DMS 273 (cell line): ENCODE measurements around the gene UNC13D.
"Not testable (repeated sequence)": the region's sequence is repeated elsewhere in the genome, so short reads cannot be mapped to it uniquely, and the experiment has no call there.

Source experiments
- DNase-seq: peaks from one replicate; lab custom pipeline; 2025; ENCODE audit not compliant: unreplicated experiment; lab: John Stamatoyannopoulos, UW

Gene UNC13D

GRCh38 chr17:75822119-75822799 is 21.9 kb downstream of the UNC13D start:
- DNase-seq = peak; percentile 43

- DNase-seq = no peak
Observed at GRCh38 chr17:75821552-75821951, 22.7 kb downstream of the UNC13D start.

- no peak for DNase-seq
Observed at GRCh38 chr17:75820094-75821080, 23.8 kb downstream of the UNC13D start.

DNA sequence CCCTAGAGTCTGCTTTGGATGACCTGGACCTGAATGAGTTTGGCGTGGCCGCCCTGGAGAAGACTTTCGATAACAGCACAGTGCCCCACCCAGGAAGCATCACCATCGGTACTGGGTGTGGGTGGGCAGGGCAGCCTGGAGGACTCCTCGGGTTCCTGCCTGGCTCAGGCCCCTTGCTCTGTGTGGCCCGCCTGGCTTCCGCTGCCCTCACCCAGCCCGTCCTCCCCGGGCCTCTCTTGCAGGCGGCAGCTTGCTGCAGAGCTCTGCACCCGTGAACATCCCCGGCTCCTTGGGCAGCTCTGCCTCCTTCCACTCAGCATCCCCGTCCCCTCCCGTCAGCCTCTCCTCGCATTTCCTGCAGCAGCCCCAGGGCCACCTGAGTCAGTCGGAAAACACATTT is 24.5 kb downstream of the UNC13D start:
- DNase-seq = no peak

GRCh38 chr17:75819116-75819515 is 25.1 kb downstream of the UNC13D start:
- DNase-seq = no peak

- no peak for DNase-seq
Observed at GRCh38 chr17:75818326-75818885, 25.8 kb downstream of the UNC13D start.

GRCh38 chr17:75817571-75817970 is 26.6 kb downstream of the UNC13D start:
- no peak for DNase-seq

GRCh38 chr17:75816693-75817092 is 27.5 kb downstream of the UNC13D start:
- DNase-seq = no peak

- DNase-seq = no peak
Observed at GRCh38 chr17:75815399-75815798, 28.8 kb downstream of the UNC13D start.

- no peak for DNase-seq
Observed at GRCh38 chr17:75814900-75815373, 29.3 kb downstream of the UNC13D start.

DNA sequence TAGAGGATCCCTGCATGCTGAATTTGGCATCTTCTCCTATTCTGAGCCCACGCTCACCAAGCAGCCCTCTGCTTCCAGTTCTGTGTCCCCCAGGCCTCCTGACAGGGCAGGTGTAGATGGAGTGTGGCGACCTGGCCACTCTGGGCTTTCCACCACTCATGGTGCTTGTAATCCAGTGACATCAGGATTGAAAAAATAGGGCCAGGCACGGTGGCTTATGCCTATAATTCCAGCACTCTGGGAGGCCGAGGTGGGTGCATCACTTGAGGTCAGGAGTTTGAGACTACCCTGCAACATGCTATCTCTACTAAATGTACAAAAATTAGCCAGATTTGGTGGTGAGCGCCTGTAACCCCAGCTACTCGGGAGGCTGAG is 30.2 kb downstream of the UNC13D start:
- DNase-seq = no peak

- no peak for DNase-seq
Observed at GRCh38 chr17:75813081-75814020, 30.9 kb downstream of the UNC13D start.

GRCh38 chr17:75812096-75813013 is 31.8 kb downstream of the UNC13D start:
- DNase-seq = no peak

DNA sequence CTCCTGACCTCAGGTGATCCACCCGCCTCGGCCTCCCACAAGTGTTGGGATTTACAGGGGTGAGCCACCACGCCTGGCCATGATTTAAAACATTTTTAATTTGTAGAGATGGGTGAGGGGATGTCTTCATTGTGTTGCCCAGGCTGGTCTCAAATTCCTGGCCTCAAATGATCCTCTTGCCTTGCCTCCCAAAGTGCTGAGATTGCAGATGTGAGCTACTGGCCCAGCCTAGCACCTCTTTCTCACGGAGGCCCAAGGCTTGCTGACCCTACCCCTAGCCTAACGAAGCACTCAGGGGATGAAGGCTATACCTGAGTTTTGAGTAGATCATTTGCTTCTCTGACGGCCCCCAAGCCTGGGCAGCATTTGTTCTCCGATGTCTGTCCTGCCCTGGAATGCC is 33.0 kb downstream of the UNC13D start:
- DNase-seq = no peak

GRCh38 chr17:75810756-75811155 is 33.4 kb downstream of the UNC13D start:
- not testable (repeated sequence) for DNase-seq

- DNase-seq = no peak
Observed at GRCh38 chr17:75810216-75810615, 34.0 kb downstream of the UNC13D start.

GRCh38 chr17:75809631-75810111 is 34.5 kb downstream of the UNC13D start:
- no peak for DNase-seq

GRCh38 chr17:75808905-75809621 is 35.1 kb downstream of the UNC13D start:
- peak; percentile 47 for DNase-seq

DNA sequence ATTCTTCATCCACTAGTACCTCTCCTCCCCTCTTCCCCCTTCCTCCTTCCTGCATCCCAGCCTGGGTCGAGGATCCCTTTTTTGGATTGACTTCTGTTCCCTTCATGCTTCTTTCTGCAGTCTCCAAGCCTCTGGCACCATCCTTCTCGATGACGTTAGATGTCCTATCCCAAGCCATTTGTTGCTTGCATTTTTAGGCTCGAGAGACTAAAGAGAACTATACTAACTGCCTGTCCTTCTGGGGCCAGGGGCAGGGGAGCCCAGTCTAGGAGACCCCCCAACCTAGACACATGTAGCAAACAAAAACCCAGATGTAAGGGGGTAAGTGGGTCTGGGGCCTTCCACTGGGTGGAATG is 35.7 kb downstream of the UNC13D start:
- no peak for DNase-seq
